ENCODE results near the gene KCNB1. TPM values are rescaled to one million over a fixed set of nuclear protein-coding genes. Genes with fewer than 3 reads are reported as not detected.
A peak's percentile ranks its signal among the peaks of the same experiment; 100 is the strongest.

The KCNB1 gene
- total and polyA plus RNA-seq, 11 donors = 0.72 to 4.9 (median 1.3) TPM

DNA sequence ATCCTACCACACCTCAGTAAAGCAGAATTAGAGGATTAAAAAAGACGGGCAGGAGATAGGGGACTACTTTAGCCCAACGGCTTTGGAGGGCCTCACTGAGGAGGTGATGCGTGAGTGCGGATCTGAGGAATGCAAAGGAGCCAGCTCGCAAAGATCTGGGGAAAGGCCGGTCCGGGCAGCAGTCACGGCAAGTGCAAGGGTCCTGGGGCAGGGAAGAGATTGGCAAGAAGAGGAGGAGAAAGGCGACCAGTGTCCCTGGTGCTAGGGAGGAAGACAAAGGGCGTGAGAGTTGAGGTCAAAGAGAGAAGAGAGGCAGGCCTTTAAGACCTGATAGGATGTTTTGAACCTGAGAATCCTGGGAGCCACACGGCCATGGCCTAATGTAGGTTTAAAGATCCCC is 86.8 kb downstream of the KCNB1 start:
- Histone ChIP-seq H3K36me3 (no peaks in the 10 kb centered on the region), H3K27me3 (no peaks in the 10 kb centered on the region), H3K4me3 (no peak overlapping the region), H3K4me1 (peaks cover 0 to 38% (median 18%) of the 10 kb centered on the region in 12 donors), H3K27ac (peak overlapping the region in 1 of 12 donors; percentile 87), H3K9me3 (no peaks in the 10 kb centered on the region)
- intact Hi-C loops (cut with DNase I) = no loop called here
- TF ChIP-seq, protein P1, sequence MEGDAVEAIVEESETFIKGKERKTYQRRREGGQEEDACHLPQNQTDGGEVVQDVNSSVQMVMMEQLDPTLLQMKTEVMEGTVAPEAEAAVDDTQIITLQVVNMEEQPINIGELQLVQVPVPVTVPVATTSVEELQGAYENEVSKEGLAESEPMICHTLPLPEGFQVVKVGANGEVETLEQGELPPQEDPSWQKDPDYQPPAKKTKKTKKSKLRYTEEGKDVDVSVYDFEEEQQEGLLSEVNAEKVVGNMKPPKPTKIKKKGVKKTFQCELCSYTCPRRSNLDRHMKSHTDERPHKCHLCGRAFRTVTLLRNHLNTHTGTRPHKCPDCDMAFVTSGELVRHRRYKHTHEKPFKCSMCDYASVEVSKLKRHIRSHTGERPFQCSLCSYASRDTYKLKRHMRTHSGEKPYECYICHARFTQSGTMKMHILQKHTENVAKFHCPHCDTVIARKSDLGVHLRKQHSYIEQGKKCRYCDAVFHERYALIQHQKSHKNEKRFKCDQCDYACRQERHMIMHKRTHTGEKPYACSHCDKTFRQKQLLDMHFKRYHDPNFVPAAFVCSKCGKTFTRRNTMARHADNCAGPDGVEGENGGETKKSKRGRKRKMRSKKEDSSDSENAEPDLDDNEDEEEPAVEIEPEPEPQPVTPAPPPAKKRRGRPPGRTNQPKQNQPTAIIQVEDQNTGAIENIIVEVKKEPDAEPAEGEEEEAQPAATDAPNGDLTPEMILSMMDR (IDR thresholded peaks at IDR 0.05) = no peak
- TF ChIP-seq POLR2A (IDR thresholded peaks at IDR 0.05) = no peak
- ATAC-seq (no peak), DNase-seq (no peak)
- 78 to 87% (median 82%) methylated on average over 11 of the region's 11 CpGs for WGBS, 4 donors

DNA sequence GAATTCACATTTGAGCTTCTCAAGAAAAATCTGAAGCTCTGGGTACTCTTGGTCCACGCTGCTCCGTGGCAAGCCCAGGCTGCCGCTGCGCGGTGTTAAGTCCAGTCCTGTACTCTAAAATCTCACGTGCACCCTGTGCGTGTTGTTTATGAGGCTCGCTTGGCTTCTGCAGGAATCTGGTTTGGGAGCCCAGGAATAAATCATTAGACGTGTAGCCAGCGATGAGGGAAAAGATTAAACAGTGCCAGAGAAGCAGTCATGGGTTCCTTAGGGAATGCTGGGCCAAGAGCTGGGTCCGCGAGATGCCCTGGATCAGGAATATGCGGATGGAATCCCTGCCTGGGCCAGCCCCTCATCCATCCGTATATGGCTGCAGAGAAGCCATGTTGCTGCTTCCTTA is 87.3 kb downstream of the KCNB1 start:
- 52 to 77% (median 63%) methylated on average over 14 of the region's 14 CpGs for WGBS, 4 donors
- Histone ChIP-seq H3K27ac (peak overlapping the region in 1 of 12 donors; percentile 87), H3K36me3 (no peaks in the 10 kb centered on the region), H3K27me3 (no peaks in the 10 kb centered on the region), H3K9me3 (no peaks in the 10 kb centered on the region), H3K4me3 (no peak overlapping the region), H3K4me1 (peaks cover 0 to 38% (median 18%) of the 10 kb centered on the region in 12 donors)
- ATAC-seq (peak in 1 of 4 donors; percentile 21), DNase-seq (no peak)
- intact Hi-C loops (cut with DNase I) = no loop called here
- TF ChIP-seq, protein P1 (IDR thresholded peaks at IDR 0.05) = no peak
- TF ChIP-seq POLR2A (IDR thresholded peaks at IDR 0.05) = no peak

DNA sequence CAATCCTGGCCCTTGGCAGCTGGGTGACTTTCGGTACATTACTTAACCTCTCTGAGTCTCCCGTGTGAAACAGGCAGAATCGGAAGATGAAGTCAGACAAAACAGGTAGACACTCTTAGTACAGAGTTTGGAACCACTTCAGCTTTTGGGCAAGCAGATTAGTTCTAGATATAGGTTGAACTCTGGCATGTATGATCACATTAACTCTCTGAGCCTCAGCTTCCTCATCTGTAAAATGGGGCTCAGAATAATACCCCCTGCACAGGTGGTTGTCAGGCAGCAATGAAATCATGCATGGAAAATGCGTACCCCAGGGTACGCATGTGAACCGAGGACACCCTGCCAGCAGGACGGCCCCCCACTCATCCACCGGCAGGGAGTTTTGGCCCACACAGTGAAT is 87.7 kb downstream of the KCNB1 start:
- intact Hi-C loops (cut with DNase I) = loop anchor here in 1 of 10 donors (5.0 kb wide), 1 partner anchor 33 kb away; no protein-coding TSS in a partner anchor
- no peak for DNase-seq
- H3K27ac ChIP-seq = peak overlapping the region in 2 of 12 donors; percentile 7 to 87
- H3K4me1 ChIP-seq = peaks cover 0 to 34% (median 15%) of the 10 kb centered on the region in 12 donors
- 79 to 86% (median 80%) methylated on average over 8 of the region's 8 CpGs for WGBS, 4 donors
- no peak overlapping the region for H3K4me3 ChIP-seq
- no peaks in the 10 kb centered on the region for H3K27me3 ChIP-seq
- ATAC-seq = no peak
- no peaks in the 10 kb centered on the region for H3K9me3 ChIP-seq
- no peaks in the 10 kb centered on the region for H3K36me3 ChIP-seq
- TF ChIP-seq, protein P1 (IDR thresholded peaks at IDR 0.05) = no peak
- no peak for TF ChIP-seq POLR2A (IDR thresholded peaks at IDR 0.05)

DNA sequence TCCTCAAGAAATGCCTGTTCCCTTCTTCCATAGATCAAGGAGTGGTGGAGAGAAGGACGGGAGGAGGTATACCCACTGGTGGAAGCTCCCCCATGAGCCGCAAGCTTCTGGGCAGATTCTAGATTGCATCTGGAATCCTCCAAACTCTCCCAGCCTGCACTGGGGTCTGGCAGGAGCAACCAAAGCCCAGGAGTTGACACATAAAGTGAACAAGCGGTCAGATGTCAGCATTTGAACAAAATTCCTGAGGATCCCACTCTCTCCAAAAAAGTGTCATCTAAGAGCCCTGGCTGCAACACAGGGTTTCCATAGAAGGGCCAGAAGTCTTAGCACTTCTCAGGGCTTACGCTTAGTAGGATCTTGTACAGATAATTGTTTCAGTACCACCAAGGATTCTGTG is 88.2 kb downstream of the KCNB1 start:
- Histone ChIP-seq H3K36me3 (no peaks in the 10 kb centered on the region), H3K4me1 (peaks cover 0 to 33% (median 13%) of the 10 kb centered on the region in 12 donors), H3K9me3 (no peaks in the 10 kb centered on the region), H3K27ac (peak overlapping the region in 1 of 12 donors; percentile 87), H3K27me3 (no peaks in the 10 kb centered on the region), H3K4me3 (no peak overlapping the region)
- no peak for TF ChIP-seq POLR2A (IDR thresholded peaks at IDR 0.05)
- TF ChIP-seq, protein P1 (IDR thresholded peaks at IDR 0.05) = no peak
- ATAC-seq = no peak
- 60 to 83% (median 80%) methylated on average over 4 of the region's 4 CpGs for WGBS, 4 donors
- DNase-seq = no peak
- intact Hi-C loops (cut with DNase I) = loop anchor here in 1 of 10 donors (5.0 kb wide), 1 partner anchor 33 kb away; no protein-coding TSS in a partner anchor

Measured in heart left ventricle (tissue), 16 donors.